HEK293 (cell line): ENCODE measurements around the gene TMEM247.

Experiments
- KLF7 ChIP-seq: fragments of 450-650 bp; formaldehyde crosslinking; IDR thresholded peaks from 2 replicates; pipeline ENCODE4 v1.5.1; 2016; ENCODE audit warnings: missing biosample characterization, missing genetic modification characterization, borderline replicate concordance
- PATZ1 ChIP-seq: fragments of 450-650 bp; formaldehyde crosslinking; IDR thresholded peaks from 2 replicates; pipeline ENCODE4 v1.5.1; 2016; ENCODE audit warnings: missing biosample characterization, missing genetic modification characterization
- SP2 ChIP-seq: fragments of 450-650 bp; formaldehyde crosslinking; IDR thresholded peaks from 2 replicates; pipeline ENCODE4 v1.5.1; 2016; ENCODE audit warnings: missing biosample characterization, missing genetic modification characterization
- ZNF157 ChIP-seq: fragments of 450-650 bp; formaldehyde crosslinking; IDR thresholded peaks from 2 replicates; pipeline ENCODE4 v1.5.1; 2016; ENCODE audit warnings: missing biosample characterization, missing genetic modification characterization
- ZNF549 ChIP-seq: fragments of 450-650 bp; IDR thresholded peaks from 2 replicates; pipeline ENCODE4 v1.5.1; 2018; ENCODE audit warnings: missing biosample characterization, missing genetic modification characterization, mild to moderate bottlenecking, inconsistent platforms, moderate library complexity
- ZNF747 ChIP-seq: fragments of 450-650 bp; formaldehyde crosslinking; IDR thresholded peaks from 2 replicates; pipeline ENCODE4 v1.5.1; 2016; ENCODE audit warnings: missing biosample characterization, missing genetic modification characterization
- TF ChIP-seq, protein P1 (sequence below): fragments of 450-650 bp; formaldehyde crosslinking; IDR thresholded peaks from 2 replicates; pipeline ENCODE4 v1.5.1; 2016; ENCODE audit warnings: missing biosample characterization, missing genetic modification characterization
- TF ChIP-seq, protein P2 (sequence below): fragments of 450-650 bp; formaldehyde crosslinking; IDR thresholded peaks from 2 replicates; pipeline ENCODE4 v1.5.1; 2016; ENCODE audit warnings: missing biosample characterization, missing genetic modification characterization
- TF ChIP-seq, protein P3 (sequence below): fragments of 450-650 bp; formaldehyde crosslinking; IDR thresholded peaks from 2 replicates; pipeline ENCODE4 v1.5.1; 2017; ENCODE audit warnings: missing biosample characterization, missing genetic modification characterization
- TF ChIP-seq, protein P4 (sequence below): sonication (generic); formaldehyde crosslinking; IDR thresholded peaks from 2 replicates; pipeline ENCODE4 v1.8.1; 2022; ENCODE audit warnings: mild to moderate bottlenecking, moderate library complexity, missing genetic modification reagents

DNA sequence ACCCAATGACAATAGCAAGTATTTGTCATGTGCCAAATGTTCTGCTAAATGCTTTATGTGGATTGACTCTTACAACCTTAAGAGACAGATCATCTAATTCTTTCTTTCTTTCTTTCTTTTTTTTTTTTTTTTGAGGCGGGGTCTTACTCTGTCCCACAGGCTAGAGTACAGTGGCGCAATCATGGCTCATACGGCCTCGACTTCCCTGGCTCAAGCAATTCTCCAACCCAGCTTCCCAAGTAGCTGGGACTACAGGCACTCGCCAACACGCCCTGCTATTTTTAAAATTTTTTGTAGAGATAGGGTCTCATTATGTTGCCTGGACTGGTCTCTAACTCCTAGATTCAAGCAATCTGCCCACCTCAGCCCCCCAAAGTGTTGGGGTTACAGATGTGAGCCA lies 21.4 kb downstream of the TMEM247 start:
- TF ChIP-seq, protein P1, sequence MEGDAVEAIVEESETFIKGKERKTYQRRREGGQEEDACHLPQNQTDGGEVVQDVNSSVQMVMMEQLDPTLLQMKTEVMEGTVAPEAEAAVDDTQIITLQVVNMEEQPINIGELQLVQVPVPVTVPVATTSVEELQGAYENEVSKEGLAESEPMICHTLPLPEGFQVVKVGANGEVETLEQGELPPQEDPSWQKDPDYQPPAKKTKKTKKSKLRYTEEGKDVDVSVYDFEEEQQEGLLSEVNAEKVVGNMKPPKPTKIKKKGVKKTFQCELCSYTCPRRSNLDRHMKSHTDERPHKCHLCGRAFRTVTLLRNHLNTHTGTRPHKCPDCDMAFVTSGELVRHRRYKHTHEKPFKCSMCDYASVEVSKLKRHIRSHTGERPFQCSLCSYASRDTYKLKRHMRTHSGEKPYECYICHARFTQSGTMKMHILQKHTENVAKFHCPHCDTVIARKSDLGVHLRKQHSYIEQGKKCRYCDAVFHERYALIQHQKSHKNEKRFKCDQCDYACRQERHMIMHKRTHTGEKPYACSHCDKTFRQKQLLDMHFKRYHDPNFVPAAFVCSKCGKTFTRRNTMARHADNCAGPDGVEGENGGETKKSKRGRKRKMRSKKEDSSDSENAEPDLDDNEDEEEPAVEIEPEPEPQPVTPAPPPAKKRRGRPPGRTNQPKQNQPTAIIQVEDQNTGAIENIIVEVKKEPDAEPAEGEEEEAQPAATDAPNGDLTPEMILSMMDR (tag by site-specific recombination) = no peak
- TF ChIP-seq PATZ1 (tag by site-specific recombination) (no peak), SP2 (tag by site-specific recombination) (no peak), ZNF549 (tag by site-specific recombination) (no peak), KLF7 (tag by site-specific recombination) (no peak), ZNF157 (tag by site-specific recombination) (no peak), ZNF747 (no peak)
- TF ChIP-seq, protein P2, sequence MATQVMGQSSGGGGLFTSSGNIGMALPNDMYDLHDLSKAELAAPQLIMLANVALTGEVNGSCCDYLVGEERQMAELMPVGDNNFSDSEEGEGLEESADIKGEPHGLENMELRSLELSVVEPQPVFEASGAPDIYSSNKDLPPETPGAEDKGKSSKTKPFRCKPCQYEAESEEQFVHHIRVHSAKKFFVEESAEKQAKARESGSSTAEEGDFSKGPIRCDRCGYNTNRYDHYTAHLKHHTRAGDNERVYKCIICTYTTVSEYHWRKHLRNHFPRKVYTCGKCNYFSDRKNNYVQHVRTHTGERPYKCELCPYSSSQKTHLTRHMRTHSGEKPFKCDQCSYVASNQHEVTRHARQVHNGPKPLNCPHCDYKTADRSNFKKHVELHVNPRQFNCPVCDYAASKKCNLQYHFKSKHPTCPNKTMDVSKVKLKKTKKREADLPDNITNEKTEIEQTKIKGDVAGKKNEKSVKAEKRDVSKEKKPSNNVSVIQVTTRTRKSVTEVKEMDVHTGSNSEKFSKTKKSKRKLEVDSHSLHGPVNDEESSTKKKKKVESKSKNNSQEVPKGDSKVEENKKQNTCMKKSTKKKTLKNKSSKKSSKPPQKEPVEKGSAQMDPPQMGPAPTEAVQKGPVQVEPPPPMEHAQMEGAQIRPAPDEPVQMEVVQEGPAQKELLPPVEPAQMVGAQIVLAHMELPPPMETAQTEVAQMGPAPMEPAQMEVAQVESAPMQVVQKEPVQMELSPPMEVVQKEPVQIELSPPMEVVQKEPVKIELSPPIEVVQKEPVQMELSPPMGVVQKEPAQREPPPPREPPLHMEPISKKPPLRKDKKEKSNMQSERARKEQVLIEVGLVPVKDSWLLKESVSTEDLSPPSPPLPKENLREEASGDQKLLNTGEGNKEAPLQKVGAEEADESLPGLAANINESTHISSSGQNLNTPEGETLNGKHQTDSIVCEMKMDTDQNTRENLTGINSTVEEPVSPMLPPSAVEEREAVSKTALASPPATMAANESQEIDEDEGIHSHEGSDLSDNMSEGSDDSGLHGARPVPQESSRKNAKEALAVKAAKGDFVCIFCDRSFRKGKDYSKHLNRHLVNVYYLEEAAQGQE (tag by site-specific recombination) = no peak
- TF ChIP-seq, protein P3, sequence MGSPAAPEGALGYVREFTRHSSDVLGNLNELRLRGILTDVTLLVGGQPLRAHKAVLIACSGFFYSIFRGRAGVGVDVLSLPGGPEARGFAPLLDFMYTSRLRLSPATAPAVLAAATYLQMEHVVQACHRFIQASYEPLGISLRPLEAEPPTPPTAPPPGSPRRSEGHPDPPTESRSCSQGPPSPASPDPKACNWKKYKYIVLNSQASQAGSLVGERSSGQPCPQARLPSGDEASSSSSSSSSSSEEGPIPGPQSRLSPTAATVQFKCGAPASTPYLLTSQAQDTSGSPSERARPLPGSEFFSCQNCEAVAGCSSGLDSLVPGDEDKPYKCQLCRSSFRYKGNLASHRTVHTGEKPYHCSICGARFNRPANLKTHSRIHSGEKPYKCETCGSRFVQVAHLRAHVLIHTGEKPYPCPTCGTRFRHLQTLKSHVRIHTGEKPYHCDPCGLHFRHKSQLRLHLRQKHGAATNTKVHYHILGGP (tag by site-specific recombination) = no peak
- TF ChIP-seq, protein P4, sequence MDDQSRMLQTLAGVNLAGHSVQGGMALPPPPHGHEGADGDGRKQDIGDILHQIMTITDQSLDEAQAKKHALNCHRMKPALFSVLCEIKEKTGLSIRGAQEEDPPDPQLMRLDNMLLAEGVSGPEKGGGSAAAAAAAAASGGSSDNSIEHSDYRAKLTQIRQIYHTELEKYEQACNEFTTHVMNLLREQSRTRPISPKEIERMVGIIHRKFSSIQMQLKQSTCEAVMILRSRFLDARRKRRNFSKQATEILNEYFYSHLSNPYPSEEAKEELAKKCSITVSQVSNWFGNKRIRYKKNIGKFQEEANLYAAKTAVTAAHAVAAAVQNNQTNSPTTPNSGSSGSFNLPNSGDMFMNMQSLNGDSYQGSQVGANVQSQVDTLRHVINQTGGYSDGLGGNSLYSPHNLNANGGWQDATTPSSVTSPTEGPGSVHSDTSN (CRISPR knock-in tag) = no peak
